HG03175 (cell line): ENCODE data around the gene RHBDL1.
"Not testable (repeated sequence)": the region's sequence is repeated elsewhere in the genome, so short reads cannot be mapped to it uniquely, and the experiment has no call there.

Source experiments
- ATAC-seq: cut with Tn5 transposase; IDR thresholded peaks from one replicate; pipeline ENCODE4 v1.9.1; 2021; ENCODE audit warnings: mild to moderate bottlenecking, moderate library complexity; ENCODE audit not compliant: unreplicated experiment

RHBDL1 gene

GRCh38 chr16:704047-704446 lies 28.6 kb downstream of the RHBDL1 start:
- ATAC-seq: no peak

GRCh38 chr16:704552-705380 lies 29.3 kb downstream of the RHBDL1 start:
- ATAC-seq: no peak

GRCh38 chr16:705431-706188 lies 30.1 kb downstream of the RHBDL1 start, which contains the start of gene FBXL16:
FBXL16 (minus strand) TSS chr16:705801; CDS start chr16:697405, 8,396 bp downstream.
- ATAC-seq: no peak

- no peak for ATAC-seq
These were observed 31.0 kb downstream of the RHBDL1 start for GRCh38 chr16:706189-707061.

GRCh38 chr16:707062-707538 lies 31.6 kb downstream of the RHBDL1 start:
- no peak for ATAC-seq

GRCh38 chr16:708019-708418 lies 32.5 kb downstream of the RHBDL1 start:
- no peak for ATAC-seq

- ATAC-seq: no peak
These were observed 33.5 kb downstream of the RHBDL1 start for GRCh38 chr16:708959-709358.

GRCh38 chr16:709566-710499 lies 34.4 kb downstream of the RHBDL1 start:
- ATAC-seq: no peak

GRCh38 chr16:710500-711075 lies 35.1 kb downstream of the RHBDL1 start:
- ATAC-seq: no peak

- ATAC-seq: no peak
These were observed 35.6 kb downstream of the RHBDL1 start for GRCh38 chr16:711084-711483.

- ATAC-seq: no peak
These were observed 36.3 kb downstream of the RHBDL1 start for GRCh38 chr16:711548-712320.

GRCh38 chr16:712740-713250 lies 37.3 kb downstream of the RHBDL1 start:
- not testable (repeated sequence) for ATAC-seq

- ATAC-seq: no peak
These were observed 38.6 kb downstream of the RHBDL1 start for GRCh38 chr16:714079-714478.

GRCh38 chr16:714558-715476 lies 39.3 kb downstream of the RHBDL1 start, which contains the start of gene METRN:
METRN (plus strand) TSS chr16:715118; CDS start chr16:715290, 172 bp downstream.
- peak; percentile 75 for ATAC-seq

GRCh38 chr16:715477-716199 lies 40.2 kb downstream of the RHBDL1 start:
- ATAC-seq: peak; percentile 9

- no peak for ATAC-seq
These were observed 40.7 kb downstream of the RHBDL1 start for GRCh38 chr16:716200-716568.
